Activated CD8-positive, alpha-beta memory T cell treated with anti-CD3 and anti-CD28 coated beads for 1 hour (primary cell): Measurements from ENCODE around the gene MKLN1.

Experiments
- DNase-seq, 2 donors: peaks; one replicate each; pipeline ENCODE4 v3.0.0-alpha.2; 2020; ENCODE audit warnings: low read depth in 1 of 2; ENCODE audit errors: extremely low read depth in 1 of 2

The MKLN1 gene

GRCh38 chr7:131540491-131541162 lies 213.0 kb downstream of the MKLN1 start:
- DNase-seq: no peak

DNA sequence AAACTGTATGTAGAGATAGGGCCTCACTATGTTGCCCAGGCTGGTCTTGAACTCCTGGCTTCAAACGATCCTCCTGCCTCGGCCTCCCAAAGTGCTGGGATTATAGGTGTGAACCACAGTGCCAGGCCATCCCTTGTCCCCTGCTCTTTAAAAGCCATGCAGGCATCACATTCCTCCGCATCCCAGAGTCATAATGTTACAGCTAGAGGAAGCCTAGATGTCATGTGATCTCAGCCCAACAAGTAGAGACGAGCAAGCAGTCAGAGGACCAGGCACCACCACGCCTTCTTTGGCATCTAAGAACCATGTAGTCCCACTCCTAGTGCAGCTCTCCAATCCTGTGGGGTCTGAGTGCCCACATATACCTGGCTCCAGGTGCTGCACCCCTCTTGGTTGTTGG lies 215.6 kb downstream of the MKLN1 start:
- no peak for DNase-seq

- no peak for DNase-seq
Measured at GRCh38 chr7:131544021-131544420, 216.3 kb downstream of the MKLN1 start.

- no peak for DNase-seq
Measured at GRCh38 chr7:131544449-131545301, 217.0 kb downstream of the MKLN1 start.

DNA sequence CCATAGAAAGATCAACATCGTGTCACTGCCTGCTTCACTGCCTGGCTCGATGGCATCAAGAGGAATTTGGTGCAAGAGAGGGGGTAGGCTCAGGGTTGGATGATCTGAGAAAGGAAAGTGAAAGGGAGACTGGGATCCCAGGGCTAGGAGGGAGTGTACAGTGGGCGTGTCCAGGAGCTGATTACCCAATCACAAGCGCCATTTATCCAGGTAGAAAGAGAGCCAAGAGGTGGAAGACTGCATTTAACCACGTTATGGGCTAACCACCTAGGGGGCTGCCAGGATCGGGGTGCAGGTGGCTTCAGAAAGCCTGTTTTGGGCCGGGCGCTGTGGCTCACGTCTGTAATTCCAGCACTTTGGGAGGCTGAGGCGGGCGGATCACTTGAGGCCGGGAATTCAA lies 218.4 kb downstream of the MKLN1 start:
- no peak for DNase-seq
